ENCODE results near the gene RIN1. TPM values are rescaled to one million over a fixed set of nuclear protein-coding genes. Genes with fewer than 3 reads are reported as not detected.

The RIN1 gene
- total and polyA plus RNA-seq, 2 of the 13 experiments (the other 11 are each of a cell fraction or from before 2014, with no cell fraction given) = 2.4 to 4.1 TPM

- TF ChIP-seq ZNF607 (CRISPR knock-in tag; IDR thresholded peaks at IDR 0.05; ENCODE audit: borderline replicate concordance) (no peak; the same call in 1 of the 2 replicates), ZSCAN25 (CRISPR knock-in tag; IDR thresholded peaks at IDR 0.05) (no peak), ZNF75D (CRISPR knock-in tag; IDR thresholded peaks at IDR 0.05; ENCODE audit: borderline replicate concordance) (no peak), ONECUT2 (CRISPR knock-in tag; IDR thresholded peaks at IDR 0.05) (no peak), SIX4 (CRISPR knock-in tag; IDR thresholded peaks at IDR 0.05) (no peak), TFAP4 (IDR thresholded peaks at IDR 0.05; ENCODE audit: borderline replicate concordance, low read depth) (no peak), REST (IDR thresholded peaks at IDR 0.05; ENCODE audit: borderline replicate concordance in 1 of 2, low read depth in 1 of 2, low read length in 2 of 2) (0 out of 4 replicates have a peak, but pooled peaks of 1 of the 2 experiments have one; percentile 7), ZNF761 (CRISPR knock-in tag; conservative IDR thresholded peaks at IDR 0.05) (no peak), MED1 (CRISPR knock-in tag; IDR thresholded peaks at IDR 0.05) (no peak), ZNF276 (CRISPR knock-in tag; IDR thresholded peaks at IDR 0.05; ENCODE audit: low read depth) (no peak), CREBL2 (CRISPR knock-in tag; IDR thresholded peaks at IDR 0.05; ENCODE audit: borderline replicate concordance) (no peak), ZNF256 (CRISPR knock-in tag; conservative IDR thresholded peaks at IDR 0.05) (no peak), ZNF614 (CRISPR knock-in tag; IDR thresholded peaks at IDR 0.05; ENCODE audit: borderline replicate concordance) (no peak), CBX1 (IDR thresholded peaks at IDR 0.05; ENCODE audit: low read depth) (no peak), ZXDC (CRISPR knock-in tag; IDR thresholded peaks at IDR 0.05) (0 out of 2 replicates have a peak, but pooled peaks have one; percentile 49), JDP2 (CRISPR knock-in tag; IDR thresholded peaks at IDR 0.05; ENCODE audit: borderline replicate concordance) (no peak), KDM2A (CRISPR knock-in tag; IDR thresholded peaks at IDR 0.05; ENCODE audit: borderline replicate concordance, low read depth) (peak; percentile 70), KDM6A (CRISPR knock-in tag; IDR thresholded peaks at IDR 0.05; ENCODE audit: low read depth) (no peak)
Measured at GRCh38 chr11:66346476-66347424, 10.5 kb upstream of the RIN1 start (continued).

Measured in HepG2 (cell line).